Hepatocyte (in vitro differentiated cells): ENCODE data around the gene LRP1B.

ENCODE experiments used
- EZH2 ChIP-seq: fragments of 200-600 bp; sonication (generic); IDR thresholded peaks from 2 replicates; pipeline ENCODE4 v1.6.1; 2016; ENCODE audit warnings: antibody characterized with exemption, mild to moderate bottlenecking, borderline replicate concordance
- EZH2phosphoT487 ChIP-seq: fragments of 200-600 bp; sonication (generic); IDR thresholded peaks from one replicate; pipeline ENCODE4 v1.6.1; 2018; ENCODE audit warnings: antibody characterized with exemption, mild to moderate bottlenecking, low read depth, moderate library complexity; ENCODE audit not compliant: unreplicated experiment, severe bottlenecking
- TF ChIP-seq, protein P1 (sequence below): fragments of 200-600 bp; sonication (generic); IDR thresholded peaks from 2 replicates; pipeline ENCODE4 v1.5.1; 2016; ENCODE audit warnings: antibody characterized with exemption, mild to moderate bottlenecking; ENCODE audit not compliant: poor library complexity

GRCh38 chr2:141329964-141330363 is 800.9 kb downstream of the LRP1B start:
- TF ChIP-seq, protein P1, sequence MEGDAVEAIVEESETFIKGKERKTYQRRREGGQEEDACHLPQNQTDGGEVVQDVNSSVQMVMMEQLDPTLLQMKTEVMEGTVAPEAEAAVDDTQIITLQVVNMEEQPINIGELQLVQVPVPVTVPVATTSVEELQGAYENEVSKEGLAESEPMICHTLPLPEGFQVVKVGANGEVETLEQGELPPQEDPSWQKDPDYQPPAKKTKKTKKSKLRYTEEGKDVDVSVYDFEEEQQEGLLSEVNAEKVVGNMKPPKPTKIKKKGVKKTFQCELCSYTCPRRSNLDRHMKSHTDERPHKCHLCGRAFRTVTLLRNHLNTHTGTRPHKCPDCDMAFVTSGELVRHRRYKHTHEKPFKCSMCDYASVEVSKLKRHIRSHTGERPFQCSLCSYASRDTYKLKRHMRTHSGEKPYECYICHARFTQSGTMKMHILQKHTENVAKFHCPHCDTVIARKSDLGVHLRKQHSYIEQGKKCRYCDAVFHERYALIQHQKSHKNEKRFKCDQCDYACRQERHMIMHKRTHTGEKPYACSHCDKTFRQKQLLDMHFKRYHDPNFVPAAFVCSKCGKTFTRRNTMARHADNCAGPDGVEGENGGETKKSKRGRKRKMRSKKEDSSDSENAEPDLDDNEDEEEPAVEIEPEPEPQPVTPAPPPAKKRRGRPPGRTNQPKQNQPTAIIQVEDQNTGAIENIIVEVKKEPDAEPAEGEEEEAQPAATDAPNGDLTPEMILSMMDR = no peak
- TF ChIP-seq EZH2phosphoT487 (no peak), EZH2 (no peak)
